ENCODE results near the gene FGF12.

- TF ChIP-seq POLR2AphosphoS5 (IDR thresholded peaks at IDR 0.05; ENCODE audit: low read depth, low read length) = no peak
- no peak for TF ChIP-seq REST (IDR thresholded peaks at IDR 0.05; ENCODE audit: insufficient read depth in 1 of 2, low read depth in 2 of 2, low read length in 2 of 2)
- TF ChIP-seq TAF1 (IDR thresholded peaks at IDR 0.05; ENCODE audit: borderline replicate concordance, insufficient read depth, low read length) = no peak
- TF ChIP-seq SIN3A (IDR thresholded peaks at IDR 0.05; ENCODE audit: borderline replicate concordance, insufficient read depth, low read length) = no peak
- TF ChIP-seq FOXP2 (optimal IDR thresholded peaks at IDR 0.05; ENCODE audit: borderline replicate concordance, extremely low read depth, extremely low read length, insufficient read depth) = no peak
Observed at GRCh38 chr3:192445770-192446644, 281.3 kb downstream of the FGF12 start.
